Ascending aorta (tissue), 2 donors: Measurements from ENCODE around the gene RPL5. TPM values are rescaled to one million over a fixed set of nuclear protein-coding genes. Genes with fewer than 3 reads are reported as not detected.

ENCODE experiments used
- DNase-seq, 2 donors: peaks; one replicate each; pipeline ENCODE4 v3.0.0-alpha.2; 2019; ENCODE audit warnings: low spot score in 2 of 2
- H3K27ac ChIP-seq, 2 donors: fragments of 200-600 bp; sonication (generic); one replicate each; pipeline ENCODE4 v1.5.1; 2016 to 2017; ENCODE audit warnings: mild to moderate bottlenecking in 1 of 2
- H3K27me3 ChIP-seq: fragments of 200-600 bp; sonication (generic); one replicate; pipeline ENCODE4 v1.5.1; 2017
- H3K36me3 ChIP-seq, 2 donors: fragments of 200-600 bp; sonication (generic); one replicate each; pipeline ENCODE4 v1.5.1; 2016
- H3K4me1 ChIP-seq, 2 donors: fragments of 200-600 bp; sonication (generic); one replicate each; pipeline ENCODE4 v1.5.1; 2016 to 2017; ENCODE audit warnings: mild to moderate bottlenecking in 1 of 2
- H3K4me3 ChIP-seq, 2 donors: fragments of 200-600 bp; sonication (generic); one replicate each; pipeline ENCODE4 v1.5.1; 2016 to 2017; ENCODE audit warnings: mild to moderate bottlenecking in 1 of 2
- H3K9me3 ChIP-seq, 2 donors: fragments of 200-600 bp; sonication (generic); one replicate each; pipeline ENCODE4 v1.5.1; 2016
- CTCF ChIP-seq, 3 experiments: fragments of 200-600 bp in 2 of 3; fragments of 450-650 bp in 1 of 3; sonication (generic) in 2 of 3; IDR thresholded peaks; one replicate each; pipeline ENCODE4 v1.5.1; 2016 to 2019; ENCODE audit warnings: antibody characterized with exemption in 3 of 3, mild to moderate bottlenecking in 1 of 3, moderate library complexity in 1 of 3
- intact Hi-C: fragments of 100-400 bp; cut with DNase I; formaldehyde crosslinking; loops from one replicate; pipeline ENCODE4 v1.15.1; 2023
- total RNA-seq: library from RNA; depleted of rRNA; stranded (reverse); fragments of >200 nt; gene quantifications from one replicate; pipeline ENCODE4 v1.1.0, GENCODE V29; 2016

RPL5 gene
- total RNA-seq, 1 donor from 2014 or later = 617 TPM

GRCh38 chr1:92795166-92795565 is 36.7 kb upstream of the RPL5 start:
- Histone ChIP-seq H3K4me3 (no peak overlapping the region), H3K36me3 (no peaks in the 10 kb centered on the region), H3K4me1 (no peaks in the 10 kb centered on the region), H3K27ac (no peak overlapping the region), H3K9me3 (no peaks in the 10 kb centered on the region), H3K27me3 (no peaks in the 10 kb centered on the region)
- DNase-seq = no peak
- TF ChIP-seq CTCF (IDR thresholded peaks at IDR 0.05) = no peak
- intact Hi-C loops = loop anchor here (2.0 kb wide), 1 partner anchor 16 kb away; no protein-coding TSS in a partner anchor

DNA sequence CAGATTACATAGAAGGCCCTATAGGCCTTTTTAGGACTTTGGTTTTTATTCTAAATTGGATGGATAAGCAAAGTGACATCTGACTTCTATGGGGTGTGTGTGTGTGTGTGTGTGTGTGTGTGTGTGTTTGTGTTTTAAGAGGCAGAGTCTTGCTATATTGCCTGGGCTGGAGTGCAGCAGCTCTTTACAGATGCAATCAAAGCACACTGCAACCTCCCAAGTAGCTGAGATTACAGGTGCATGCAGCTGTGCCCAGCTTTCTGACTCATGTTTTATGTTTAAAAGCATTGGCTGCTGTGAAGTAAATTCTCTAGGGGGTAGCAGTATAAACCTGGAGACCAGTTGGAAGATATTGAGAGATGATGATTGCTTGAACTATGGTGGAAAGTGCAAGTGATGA is 34.5 kb upstream of the RPL5 start:
- Histone ChIP-seq H3K27ac (no peak overlapping the region), H3K27me3 (no peaks in the 10 kb centered on the region), H3K36me3 (no peaks in the 10 kb centered on the region), H3K4me1 (no peaks in the 10 kb centered on the region), H3K9me3 (no peaks in the 10 kb centered on the region), H3K4me3 (no peak overlapping the region)
- intact Hi-C loops = no loop called here
- no peak for DNase-seq
- TF ChIP-seq CTCF (IDR thresholded peaks at IDR 0.05) = no peak

DNA sequence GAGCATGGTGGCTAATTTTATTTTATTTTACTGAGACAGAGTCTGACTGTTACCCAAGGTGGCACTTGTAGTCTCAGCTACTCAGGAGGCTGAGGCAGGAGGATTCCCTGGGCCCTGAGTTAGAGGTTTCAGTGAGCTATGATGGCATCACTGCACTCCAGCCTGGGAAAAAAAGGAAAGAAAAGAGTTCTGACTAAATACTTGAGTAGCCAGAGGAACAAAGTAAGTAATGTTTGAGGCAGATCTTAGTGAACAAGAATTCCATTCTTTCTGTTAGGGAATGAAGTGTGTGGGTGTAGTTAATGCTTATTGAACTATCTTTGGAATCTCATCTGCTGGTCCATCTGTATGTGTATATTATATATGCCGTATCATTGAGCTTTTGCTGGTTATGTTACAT is 33.9 kb upstream of the RPL5 start:
- H3K36me3 ChIP-seq = no peaks in the 10 kb centered on the region
- no peak for TF ChIP-seq CTCF (IDR thresholded peaks at IDR 0.05)
- intact Hi-C loops = no loop called here
- no peak overlapping the region for H3K4me3 ChIP-seq
- no peaks in the 10 kb centered on the region for H3K9me3 ChIP-seq
- no peaks in the 10 kb centered on the region for H3K27me3 ChIP-seq
- no peaks in the 10 kb centered on the region for H3K4me1 ChIP-seq
- H3K27ac ChIP-seq = no peak overlapping the region
- DNase-seq = no peak

GRCh38 chr1:92803140-92803887 is 28.5 kb upstream of the RPL5 start:
- no peak overlapping the region for H3K4me3 ChIP-seq
- H3K27ac ChIP-seq = peak overlapping the region in 1 of 2 donors; percentile 11
- H3K36me3 ChIP-seq = no peaks in the 10 kb centered on the region
- no peak for TF ChIP-seq CTCF (IDR thresholded peaks at IDR 0.05)
- intact Hi-C loops = no loop called here
- H3K27me3 ChIP-seq = no peaks in the 10 kb centered on the region
- H3K4me1 ChIP-seq = peaks cover 0 to 9% of the 10 kb centered on the region in 2 donors
- no peak for DNase-seq
- H3K9me3 ChIP-seq = no peaks in the 10 kb centered on the region

GRCh38 chr1:92804721-92805201 is 27.1 kb upstream of the RPL5 start:
- no peak for TF ChIP-seq CTCF (IDR thresholded peaks at IDR 0.05)
- intact Hi-C loops = loop anchor here (1.0 to 2.0 kb wide), 2 partner anchors 19 to 26 kb away; partner anchors contain the start of gene EVI5
- peaks cover 0 to 9% of the 10 kb centered on the region in 2 donors for H3K4me1 ChIP-seq
- H3K36me3 ChIP-seq = no peaks in the 10 kb centered on the region
- peak overlapping the region; percentile 50 to 76 for H3K27ac ChIP-seq
- no peak overlapping the region for H3K4me3 ChIP-seq
- no peaks in the 10 kb centered on the region for H3K9me3 ChIP-seq
- peak; percentile 17 to 93 for DNase-seq
- no peaks in the 10 kb centered on the region for H3K27me3 ChIP-seq
